OCI-LY1 (cell line): Measurements from ENCODE around the gene FFAR1.

Experiments used
- H2AFZ ChIP-seq: fragments of 200-600 bp; sonication (generic), shearing (Covaris generic); 2 replicates; pipeline ENCODE4 v1.6.0; 2014; ENCODE audit warnings: antibody characterized with exemption, mild to moderate bottlenecking, low read length
- H3F3A ChIP-seq: fragments of 200-600 bp; sonication (generic), shearing (Covaris generic); 2 replicates; pipeline ENCODE4 v1.6.0; 2014; ENCODE audit warnings: mild to moderate bottlenecking, antibody characterized with exemption, low read length, moderate library complexity; ENCODE audit not compliant: insufficient read depth
- H3K27ac ChIP-seq: fragments of 200-600 bp; sonication (generic); 2 replicates; pipeline ENCODE4 v1.5.1; 2014; ENCODE audit warnings: low read length, mixed run types, mild to moderate bottlenecking, low read depth; ENCODE audit not compliant: poor library complexity, severe bottlenecking
- H3K27me3 ChIP-seq: fragments of 200-600 bp; sonication (generic); 2 replicates; pipeline ENCODE4 v1.6.0; 2014; ENCODE audit warnings: antibody characterized with exemption, mild to moderate bottlenecking, low read length, moderate library complexity; ENCODE audit not compliant: insufficient read depth
- H3K36me3 ChIP-seq: fragments of 200-600 bp; sonication (generic); 2 replicates; pipeline ENCODE4 v1.6.1; 2014; ENCODE audit warnings: mild to moderate bottlenecking, antibody characterized with exemption, low read length, moderate library complexity, mixed read lengths; ENCODE audit not compliant: insufficient read depth
- H3K4me1 ChIP-seq: fragments of 200-600 bp; sonication (generic); 2 replicates; pipeline ENCODE4 v1.5.1; 2014; ENCODE audit warnings: mild to moderate bottlenecking, low read length, moderate library complexity; ENCODE audit not compliant: insufficient read depth, severe bottlenecking
- H3K4me2 ChIP-seq: fragments of 200-600 bp; sonication (generic), shearing (Covaris generic); 2 replicates; pipeline ENCODE4 v1.6.1; 2014; ENCODE audit warnings: low read length
- H3K4me3 ChIP-seq: fragments of 200-600 bp; sonication (generic); 2 replicates; pipeline ENCODE4 v1.5.1; 2014; ENCODE audit warnings: low read length, low read depth, mild to moderate bottlenecking, mixed read lengths; ENCODE audit not compliant: poor library complexity, severe bottlenecking
- H3K79me2 ChIP-seq: fragments of 200-600 bp; shearing (Covaris generic); 2 replicates; pipeline ENCODE4 v1.6.1; 2016; ENCODE audit warnings: mixed run types, low read length, mixed read lengths; ENCODE audit not compliant: insufficient read depth
- H3K9ac ChIP-seq: fragments of 200-600 bp; sonication (generic), shearing (Covaris generic); 2 replicates; pipeline ENCODE4 v1.6.1; 2014; ENCODE audit warnings: mild to moderate bottlenecking, low read length, mixed read lengths
- H3K9me2 ChIP-seq: fragments of 200-600 bp; sonication (generic), shearing (Covaris generic); 2 replicates; pipeline ENCODE4 v1.6.1; 2014; ENCODE audit warnings: low read depth, mild to moderate bottlenecking, low read length, mixed read lengths
- H3K9me3 ChIP-seq: fragments of 200-600 bp; shearing (Covaris generic); 2 replicates; pipeline ENCODE4 v1.6.1; 2014; ENCODE audit warnings: low read length, mixed read lengths
- H4K20me1 ChIP-seq: fragments of 200-600 bp; sonication (generic), shearing (Covaris generic); 2 replicates; pipeline ENCODE4 v1.6.0; 2016; ENCODE audit warnings: mild to moderate bottlenecking, low read length; ENCODE audit not compliant: insufficient read depth
- CTCF ChIP-seq: fragments of 200-600 bp; sonication (generic), shearing (Covaris generic); IDR thresholded peaks from 2 replicates; pipeline ENCODE4 v1.5.1; 2017; ENCODE audit warnings: mild to moderate bottlenecking, antibody characterized with exemption, low read length, moderate library complexity, mixed read lengths
- EZH2 ChIP-seq: fragments of 200-600 bp; sonication (generic), shearing (Covaris generic); IDR thresholded peaks from 2 replicates; pipeline ENCODE4 v1.8.0; 2017; ENCODE audit warnings: borderline replicate concordance, mixed run types, mild to moderate bottlenecking, antibody characterized with exemption, low read length, moderate library complexity, mixed read lengths

The FFAR1 gene

GRCh38 chr19:35395382-35396199, 47.9 kb downstream of the FFAR1 start:
- H4K20me1 ChIP-seq = no peaks in the 10 kb centered on the region
- H3K9me3 ChIP-seq = no peaks in the 10 kb centered on the region
- no peak overlapping the region for H3K4me2 ChIP-seq
- H3K9me2 ChIP-seq = no peaks in the 10 kb centered on the region
- no peaks in the 10 kb centered on the region; the same call in 1 of the 2 replicates for H3K27me3 ChIP-seq
- no peaks in the 10 kb centered on the region for H3F3A ChIP-seq
- no peak overlapping the region for H3K27ac ChIP-seq
- TF ChIP-seq CTCF = no peak
- no peak for TF ChIP-seq EZH2
- H3K4me3 ChIP-seq = no peak overlapping the region
- no peaks in the 10 kb centered on the region for H3K4me1 ChIP-seq
- no peak overlapping the region for H2AFZ ChIP-seq
- no peaks in the 10 kb centered on the region for H3K79me2 ChIP-seq
- no peaks in the 10 kb centered on the region for H3K36me3 ChIP-seq
- no peak overlapping the region for H3K9ac ChIP-seq

DNA sequence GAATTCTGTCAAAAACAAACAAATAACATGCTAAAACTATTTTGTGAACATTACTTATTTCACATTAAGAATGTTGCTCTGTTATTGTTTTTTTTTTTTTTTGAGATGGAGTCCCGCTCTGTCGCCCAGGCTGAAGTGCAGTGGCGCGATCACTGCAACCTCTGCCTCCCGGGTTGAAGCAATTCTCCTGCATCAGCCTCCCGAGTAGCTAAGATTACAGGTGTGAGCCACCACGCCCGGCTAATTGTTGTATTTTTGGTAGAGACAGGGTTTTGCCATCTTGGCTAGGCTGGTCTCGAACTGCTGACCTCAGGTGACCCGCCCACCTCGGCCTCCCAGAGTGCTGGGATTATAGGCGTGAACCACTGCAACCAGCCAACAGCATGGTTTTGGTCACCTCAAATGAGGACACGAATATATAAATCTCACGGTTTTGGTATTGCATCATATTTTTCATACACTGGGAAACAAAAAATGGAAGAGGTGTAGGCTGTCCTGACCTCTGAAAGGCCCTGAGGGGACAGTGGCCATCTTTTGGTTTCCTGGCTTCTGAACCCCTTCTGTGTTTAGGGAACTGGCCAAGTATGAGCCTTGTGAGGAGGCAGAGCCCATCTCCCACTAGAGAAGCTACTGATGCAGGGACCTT, 48.7 kb downstream of the FFAR1 start:
- H3K9me2 ChIP-seq = no peaks in the 10 kb centered on the region
- TF ChIP-seq EZH2 = no peak
- TF ChIP-seq CTCF = no peak
- no peaks in the 10 kb centered on the region; the same call in 1 of the 2 replicates for H3K27me3 ChIP-seq
- no peak overlapping the region for H3K4me3 ChIP-seq
- H3K9me3 ChIP-seq = no peaks in the 10 kb centered on the region
- no peaks in the 10 kb centered on the region for H3K36me3 ChIP-seq
- no peaks in the 10 kb centered on the region for H3K4me1 ChIP-seq
- H2AFZ ChIP-seq = no peak overlapping the region
- H3K79me2 ChIP-seq = no peaks in the 10 kb centered on the region
- H3F3A ChIP-seq = no peaks in the 10 kb centered on the region
- no peak overlapping the region for H3K9ac ChIP-seq
- H3K4me2 ChIP-seq = no peak overlapping the region
- no peak overlapping the region for H3K27ac ChIP-seq
- H4K20me1 ChIP-seq = no peaks in the 10 kb centered on the region

DNA sequence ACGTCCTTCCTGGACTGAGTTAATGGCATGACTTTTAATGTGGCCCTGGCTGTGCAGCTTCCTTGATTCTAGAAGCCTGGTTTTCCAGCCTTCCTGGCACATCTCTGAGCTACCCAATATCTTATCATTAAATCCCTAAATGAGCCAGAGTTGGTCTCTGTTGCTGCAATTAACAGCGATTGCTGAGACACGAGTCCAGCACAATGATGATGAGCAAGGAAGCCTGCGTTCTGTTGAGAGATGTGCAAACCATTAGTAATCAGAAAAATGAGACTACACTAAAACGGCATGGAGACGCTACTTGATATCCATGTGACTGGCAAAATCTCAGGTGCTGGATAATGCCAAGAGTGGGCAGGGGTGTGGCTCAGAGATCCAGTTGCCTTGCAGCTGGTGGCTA, 49.4 kb downstream of the FFAR1 start:
- Histone ChIP-seq H3K9me3 (no peaks in the 10 kb centered on the region), H3K4me2 (no peak overlapping the region), H3K27ac (no peak overlapping the region), H2AFZ (no peak overlapping the region), H3K79me2 (no peaks in the 10 kb centered on the region), H3K36me3 (no peaks in the 10 kb centered on the region), H3K9me2 (no peaks in the 10 kb centered on the region), H4K20me1 (no peaks in the 10 kb centered on the region), H3F3A (no peaks in the 10 kb centered on the region), H3K9ac (no peak overlapping the region), H3K4me3 (no peak overlapping the region), H3K27me3 (no peaks in the 10 kb centered on the region; the same call in 1 of the 2 replicates), H3K4me1 (no peaks in the 10 kb centered on the region)
- TF ChIP-seq CTCF = no peak
- no peak for TF ChIP-seq EZH2
